Transverse colon (tissue), 4 donors: Measurements from ENCODE around the gene SLC1A1.

ENCODE experiments used
- POLR2AphosphoS5 ChIP-seq, 3 donors: sonication (generic); formaldehyde crosslinking; IDR thresholded peaks; one replicate each; pipeline ENCODE4 v1.6.1; 2016; ENCODE audit warnings: antibody characterized with exemption in 3 of 3
- TF ChIP-seq, protein P1 (sequence below), 5 experiments: fragments of 200-600 bp in 3 of 5; fragments of 450-650 bp in 2 of 5; sonication (generic) in 3 of 5; IDR thresholded peaks; 1 replicate in 2 of 5; 2 replicates in 3 of 5; pipeline ENCODE4 v1.5.1; 2016 to 2017; ENCODE audit warnings: antibody characterized with exemption in 5 of 5, inconsistent platforms in 3 of 5, mild to moderate bottlenecking in 2 of 5, moderate library complexity in 1 of 5

DNA sequence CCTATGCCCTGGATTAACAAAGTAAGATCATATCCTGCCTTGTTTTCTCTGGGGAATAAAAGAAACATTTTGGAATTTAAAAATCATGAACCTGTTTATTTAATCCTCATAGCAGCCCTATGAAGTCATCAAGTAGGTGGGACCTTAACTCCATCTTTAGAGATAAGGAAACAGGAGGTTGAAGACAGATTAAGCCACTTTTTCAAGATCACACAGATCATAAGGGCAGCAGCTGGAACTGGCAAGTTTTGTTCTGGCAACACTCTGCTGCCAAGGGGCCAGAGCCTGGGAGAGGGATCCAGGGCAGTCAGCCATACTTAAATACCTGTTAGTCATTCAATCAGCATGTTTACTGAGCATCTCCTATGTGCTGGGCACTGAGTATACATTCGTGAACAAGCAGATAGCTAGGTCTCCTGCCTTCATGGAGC, 63.7 kb downstream of the SLC1A1 start:
- TF ChIP-seq, protein P1, sequence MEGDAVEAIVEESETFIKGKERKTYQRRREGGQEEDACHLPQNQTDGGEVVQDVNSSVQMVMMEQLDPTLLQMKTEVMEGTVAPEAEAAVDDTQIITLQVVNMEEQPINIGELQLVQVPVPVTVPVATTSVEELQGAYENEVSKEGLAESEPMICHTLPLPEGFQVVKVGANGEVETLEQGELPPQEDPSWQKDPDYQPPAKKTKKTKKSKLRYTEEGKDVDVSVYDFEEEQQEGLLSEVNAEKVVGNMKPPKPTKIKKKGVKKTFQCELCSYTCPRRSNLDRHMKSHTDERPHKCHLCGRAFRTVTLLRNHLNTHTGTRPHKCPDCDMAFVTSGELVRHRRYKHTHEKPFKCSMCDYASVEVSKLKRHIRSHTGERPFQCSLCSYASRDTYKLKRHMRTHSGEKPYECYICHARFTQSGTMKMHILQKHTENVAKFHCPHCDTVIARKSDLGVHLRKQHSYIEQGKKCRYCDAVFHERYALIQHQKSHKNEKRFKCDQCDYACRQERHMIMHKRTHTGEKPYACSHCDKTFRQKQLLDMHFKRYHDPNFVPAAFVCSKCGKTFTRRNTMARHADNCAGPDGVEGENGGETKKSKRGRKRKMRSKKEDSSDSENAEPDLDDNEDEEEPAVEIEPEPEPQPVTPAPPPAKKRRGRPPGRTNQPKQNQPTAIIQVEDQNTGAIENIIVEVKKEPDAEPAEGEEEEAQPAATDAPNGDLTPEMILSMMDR (IDR thresholded peaks at IDR 0.05) = no peak
- no peak for TF ChIP-seq POLR2AphosphoS5 (IDR thresholded peaks at IDR 0.05)
